Middle frontal gyrus (tissue), 1 donor: ENCODE data around the gene COP1.

ENCODE experiments used
- DNase-seq: peaks from one replicate; pipeline ENCODE4 v3.0.0-alpha.2; 2015; ENCODE audit warnings: low spot score; ENCODE audit errors: extremely low spot score

COP1 gene

GRCh38 chr1:175901076-175901836 is 305.8 kb downstream of the COP1 start:
- no peak for DNase-seq

- no peak for DNase-seq
These were observed 306.9 kb downstream of the COP1 start for GRCh38 chr1:175900171-175900570.

GRCh38 chr1:175895966-175896365 is 311.1 kb downstream of the COP1 start:
- no peak for DNase-seq
